K562 (cell line): ENCODE data around the gene MUSTN1. TPM values are rescaled to one million over a fixed set of nuclear protein-coding genes. Genes with fewer than 3 reads are reported as not detected.

Experiments used
- ATAC-seq: fragments of 200-7000 bp; cut with Tn5 transposase; 3 replicates; pipeline ENCODE4 v1.9.1; 2020; ENCODE audit warnings: moderate library complexity
- BruUV-seq: library from RNA; stranded (reverse); fragments of 400-500 nt; replicated peaks from 2 replicates; lab custom pipeline; 2021; lab: Mats Ljungman, UMichigan
- CTCF ChIA-PET: fragments of 300-600 bp; formaldehyde crosslinking; extraction: SDS; loops from one replicate; lab custom pipeline; 2021; ENCODE audit warnings: low intra/inter-chr PET ratio; lab: Yijun Ruan, JAX
- POLR2A ChIA-PET: fragments of 300-600, 350-650 bp; sonication (Branson Sonifier 250); formaldehyde crosslinking; extraction: SDS; loops from one replicate; lab custom pipeline; 2021; ENCODE audit warnings: antibody characterized with exemption, inconsistent platforms; lab: Yijun Ruan, JAX
- DNase-seq, 4 experiments: peaks; one replicate each; pipeline versions ENCODE4 v3.0.0 to v3.0.0-alpha.2; 2011 to 2018; ENCODE audit warnings: low spot score in 3 of 4, mixed read lengths in 3 of 4; ENCODE audit errors: extremely low read depth in 1 of 4
- FAIRE-seq: peaks from 2 replicates; lab custom pipeline; 2011; peaks lifted over from hg19 to GRCh38; lab: Jason Lieb, UNC
- H2AFZ ChIP-seq: 2 replicates; pipeline ENCODE4 v1.6.0; 2011; ENCODE audit warnings: low read depth, low read length, control low read depth, inconsistent platforms
- H3K27ac ChIP-seq: fragments of 200-600 bp; 3 replicates; pipeline ENCODE4 v1.8.0; 2011; ENCODE audit warnings: low read depth, mild to moderate bottlenecking, control low read depth, inconsistent platforms, low read length, moderate library complexity, mixed read lengths; ENCODE audit errors: extremely low read depth
- H3K27me3 ChIP-seq, 2 experiments: fragments of 300-600 bp in 1 of 2; 2 replicates in 1 of 2; 3 replicates in 1 of 2; pipeline versions ENCODE4 v1.6.0 to v1.8.0; 2011; ENCODE audit warnings: inconsistent platforms in 2 of 2, low read length in 2 of 2, mild to moderate bottlenecking in 1 of 2, mixed read lengths in 1 of 2, moderate library complexity in 1 of 2; ENCODE audit not compliant: control insufficient read depth in 2 of 2, insufficient read depth in 2 of 2
- H3K36me3 ChIP-seq: fragments of 300-600 bp; 3 replicates; pipeline ENCODE4 v1.8.0; 2011; ENCODE audit warnings: mild to moderate bottlenecking, low read length, inconsistent platforms; ENCODE audit not compliant: control insufficient read depth, insufficient read depth
- H3K4me1 ChIP-seq, 2 experiments: fragments of 200-600 bp in 1 of 2; replicated peaks in 1 of 2; 2 replicates in 1 of 2; 3 replicates in 1 of 2; pipeline versions ENCODE4 v1.5.1 to v1.8.0; 2011; ENCODE audit warnings: inconsistent platforms in 2 of 2, low read length in 2 of 2, mild to moderate bottlenecking in 1 of 2, mixed read lengths in 1 of 2, moderate library complexity in 1 of 2; ENCODE audit not compliant: control insufficient read depth in 2 of 2, insufficient read depth in 2 of 2
- H3K4me2 ChIP-seq: 2 replicates; pipeline ENCODE4 v1.6.1; 2011; ENCODE audit warnings: low read length, control low read depth, inconsistent platforms, mixed read lengths; ENCODE audit not compliant: insufficient read depth
- H3K4me3 ChIP-seq: fragments of 200-600 bp; sonication (generic), shearing (Covaris generic); 2 replicates; pipeline ENCODE4 v1.5.1; 2016; ENCODE audit warnings: control low read depth, inconsistent platforms
- H3K79me2 ChIP-seq: fragments of 200-600 bp; 3 replicates; pipeline ENCODE4 v1.8.0; 2011; ENCODE audit warnings: low read length, inconsistent platforms; ENCODE audit not compliant: control insufficient read depth, insufficient read depth
- H3K9ac ChIP-seq, 2 experiments: 2 replicates each; pipeline versions ENCODE4 v1.6.0 to v1.6.1; 2011; ENCODE audit warnings: low read depth in 2 of 2, low read length in 2 of 2, control low read depth in 1 of 2, inconsistent platforms in 1 of 2, mild to moderate bottlenecking in 1 of 2, mixed read lengths in 1 of 2; ENCODE audit not compliant: insufficient read depth in 1 of 2
- H3K9me1 ChIP-seq: one replicate; pipeline ENCODE4 v1.6.0; 2011; ENCODE audit warnings: inconsistent platforms, mild to moderate bottlenecking, low read length, moderate library complexity; ENCODE audit not compliant: control insufficient read depth, insufficient read depth
- H3K9me3 ChIP-seq: replicated peaks from 2 replicates; pipeline ENCODE4 v1.5.1; 2011; ENCODE audit warnings: low read depth, low read length, inconsistent platforms; ENCODE audit not compliant: control insufficient read depth, insufficient read depth
- H4K20me1 ChIP-seq: replicated peaks from 2 replicates; pipeline ENCODE4 v1.6.1; 2011; ENCODE audit warnings: low read length, inconsistent platforms, mixed read lengths; ENCODE audit not compliant: control insufficient read depth, insufficient read depth
- PURB ChIP-seq: sonication (generic); formaldehyde crosslinking; IDR thresholded peaks from 2 replicates; pipeline ENCODE4 v1.9.0; 2021; ENCODE audit warnings: low read depth, mild to moderate bottlenecking, missing genetic modification reagents
- ZNF253 ChIP-seq: fragments of 250-450 bp; sonication (Bioruptor Pico); conservative IDR thresholded peaks from 2 replicates; pipeline ENCODE4 v1.6.1; 2021; ENCODE audit warnings: mild to moderate bottlenecking
- ZNF311 ChIP-seq: fragments of 250-450 bp; sonication (Bioruptor Pico); IDR thresholded peaks from 2 replicates; pipeline ENCODE4 v1.4.0; 2020; ENCODE audit warnings: mild to moderate bottlenecking, moderate library complexity
- ZNF384 ChIP-seq: IDR thresholded peaks from 2 replicates; pipeline ENCODE4 v1.6.1; 2012; ENCODE audit warnings: low read depth, low read length, improper control_type of control experiment
- WGBS: fragments of 100-300 bp; shearing (Covaris generic); methylation state at CpG from one replicate; pipeline ENCODE4 v1.1.6; 2016; ENCODE audit warnings: low coverage, mixed read lengths; ENCODE audit not compliant: insufficient coverage; ENCODE audit errors: missing lambda C conversion rate; 5-methylcytosine and 5-hydroxymethylcytosine counted together
- in situ Hi-C: fragments of 300-500 bp; cut with MboI; formaldehyde crosslinking; loops from 4 replicates; pipeline ENCODE4 v1.15.0; 2018; ENCODE audit warnings: inconsistent platforms, mixed read lengths
- intact Hi-C: fragments of 100-400 bp; cut with micrococcal nuclease; formaldehyde crosslinking; loops from 2 replicates; pipeline ENCODE4 v1.14.2; 2022
- polyA plus RNA-seq, 8 experiments: library from polyadenylated mRNA; depleted of rRNA in 4 of 8; stranded (reverse) in 5 of 8; unstranded in 3 of 8; fragments of >200 nt; fragmentation: Nextera tagmentation in 2 of 8; fragmentation: Illumina TruSeq in 1 of 8; extraction: Ambion mirVana in 2 of 8; extraction: Trizol in 1 of 8; gene quantifications; 2 replicates each; pipeline versions ENCODE4 v1.2.1 to v1.2.3, GENCODE V29; 2011 to 2014; ENCODE audit warnings: inconsistent platforms in 1 of 8, missing spikeins in 1 of 8
- total RNA-seq, 7 experiments: library from RNA; depleted of rRNA in 6 of 7; stranded (reverse); fragments of >200 nt in 6 of 7; fragmentation: Illumina TruSeq in 2 of 7; extraction: Trizol in 2 of 7; gene quantifications; 2 replicates each; pipeline versions ENCODE4 v1.2.1 to v1.2.3, GENCODE V29; 2011 to 2021; ENCODE audit warnings: low replicate concordance in 1 of 7
- TF ChIP-seq, protein P1 (sequence below): sonication (generic); formaldehyde crosslinking; IDR thresholded peaks from 2 replicates; pipeline ENCODE4 v1.8.0; 2023; ENCODE audit warnings: mild to moderate bottlenecking, missing genetic modification reagents
- TF ChIP-seq, protein P2 (sequence below): fragments of 250-450 bp; sonication (Bioruptor Pico); IDR thresholded peaks from 2 replicates; pipeline ENCODE4 v1.5.0; 2020; ENCODE audit warnings: mild to moderate bottlenecking, borderline replicate concordance
- TF ChIP-seq, protein P3 (sequence below): sonication (generic); formaldehyde crosslinking; IDR thresholded peaks from 2 replicates; pipeline ENCODE4 v1.5.0; 2020; ENCODE audit warnings: missing genetic modification reagents

Gene MUSTN1
- total and polyA plus RNA-seq, 9 of the 15 experiments (the other 6 are each of a cell fraction or from before 2014, with no cell fraction given), result 0.15 to 0.78 (median 0.44) TPM; not detected in 4

DNA sequence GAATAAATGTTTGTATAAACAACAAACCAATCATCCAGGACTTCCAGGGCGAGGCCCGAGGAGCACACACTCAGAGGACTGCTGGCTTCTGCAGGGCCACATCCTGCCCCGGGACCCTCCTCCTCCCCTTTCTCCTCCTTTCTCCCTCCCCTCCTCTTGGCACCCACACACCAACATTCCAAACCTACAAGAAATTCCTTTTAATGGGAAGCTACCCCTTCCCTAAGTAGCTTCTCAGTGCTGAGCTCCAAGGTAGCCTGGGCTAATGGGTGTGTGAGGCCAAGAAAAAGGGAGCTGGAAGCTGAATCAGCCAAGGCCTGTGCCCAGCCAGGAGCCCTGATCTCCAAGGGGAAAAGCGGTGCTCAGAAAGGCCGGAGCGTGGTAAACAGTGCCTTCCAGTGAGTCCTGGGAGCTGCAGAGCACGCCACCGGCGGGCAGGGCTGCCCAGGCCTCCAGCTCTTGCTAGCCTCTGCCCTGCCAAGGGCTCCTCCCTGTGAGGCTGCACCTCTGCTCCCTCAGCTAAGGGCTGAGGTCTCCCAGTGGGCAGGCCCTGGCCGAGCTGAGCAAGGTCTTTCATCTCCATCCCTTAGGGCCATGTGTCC lies 36.3 kb downstream of the MUSTN1 start:
- BruUV-seq, result no TSS peak
- Histone ChIP-seq H3K9me3 (no peaks in the 10 kb centered on the region), H2AFZ (peak overlapping the region; percentile 45; the same call in 1 of the 2 replicates), H3K9ac (no peak overlapping the region; a peak in 1 of 4 replicates), H3K36me3 (no peaks in the 10 kb centered on the region), H3K27me3 (peaks cover 0 to 10% of the 10 kb centered on the region in 2 experiments; a peak in 2 of 5 replicates), H3K27ac (no peak overlapping the region), H4K20me1 (no peaks in the 10 kb centered on the region), H3K4me1 (peaks cover 0 to 14% of the 10 kb centered on the region in 2 experiments; a peak in 2 of 5 replicates), H3K4me3 (no peak overlapping the region), H3K79me2 (no peaks in the 10 kb centered on the region), H3K9me1 (no peaks in the 10 kb centered on the region), H3K4me2 (no peak overlapping the region)
- TF ChIP-seq, protein P1, sequence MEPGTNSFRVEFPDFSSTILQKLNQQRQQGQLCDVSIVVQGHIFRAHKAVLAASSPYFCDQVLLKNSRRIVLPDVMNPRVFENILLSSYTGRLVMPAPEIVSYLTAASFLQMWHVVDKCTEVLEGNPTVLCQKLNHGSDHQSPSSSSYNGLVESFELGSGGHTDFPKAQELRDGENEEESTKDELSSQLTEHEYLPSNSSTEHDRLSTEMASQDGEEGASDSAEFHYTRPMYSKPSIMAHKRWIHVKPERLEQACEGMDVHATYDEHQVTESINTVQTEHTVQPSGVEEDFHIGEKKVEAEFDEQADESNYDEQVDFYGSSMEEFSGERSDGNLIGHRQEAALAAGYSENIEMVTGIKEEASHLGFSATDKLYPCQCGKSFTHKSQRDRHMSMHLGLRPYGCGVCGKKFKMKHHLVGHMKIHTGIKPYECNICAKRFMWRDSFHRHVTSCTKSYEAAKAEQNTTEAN (CRISPR knock-in tag), result no peak
- TF ChIP-seq, protein P2, sequence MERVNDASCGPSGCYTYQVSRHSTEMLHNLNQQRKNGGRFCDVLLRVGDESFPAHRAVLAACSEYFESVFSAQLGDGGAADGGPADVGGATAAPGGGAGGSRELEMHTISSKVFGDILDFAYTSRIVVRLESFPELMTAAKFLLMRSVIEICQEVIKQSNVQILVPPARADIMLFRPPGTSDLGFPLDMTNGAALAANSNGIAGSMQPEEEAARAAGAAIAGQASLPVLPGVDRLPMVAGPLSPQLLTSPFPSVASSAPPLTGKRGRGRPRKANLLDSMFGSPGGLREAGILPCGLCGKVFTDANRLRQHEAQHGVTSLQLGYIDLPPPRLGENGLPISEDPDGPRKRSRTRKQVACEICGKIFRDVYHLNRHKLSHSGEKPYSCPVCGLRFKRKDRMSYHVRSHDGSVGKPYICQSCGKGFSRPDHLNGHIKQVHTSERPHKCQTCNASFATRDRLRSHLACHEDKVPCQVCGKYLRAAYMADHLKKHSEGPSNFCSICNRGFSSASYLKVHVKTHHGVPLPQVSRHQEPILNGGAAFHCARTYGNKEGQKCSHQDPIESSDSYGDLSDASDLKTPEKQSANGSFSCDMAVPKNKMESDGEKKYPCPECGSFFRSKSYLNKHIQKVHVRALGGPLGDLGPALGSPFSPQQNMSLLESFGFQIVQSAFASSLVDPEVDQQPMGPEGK, result no peak
- no peak for TF ChIP-seq ZNF384
- no peak for TF ChIP-seq PURB (CRISPR knock-in tag)
- TF ChIP-seq ZNF253, result no peak
- TF ChIP-seq, protein P3, sequence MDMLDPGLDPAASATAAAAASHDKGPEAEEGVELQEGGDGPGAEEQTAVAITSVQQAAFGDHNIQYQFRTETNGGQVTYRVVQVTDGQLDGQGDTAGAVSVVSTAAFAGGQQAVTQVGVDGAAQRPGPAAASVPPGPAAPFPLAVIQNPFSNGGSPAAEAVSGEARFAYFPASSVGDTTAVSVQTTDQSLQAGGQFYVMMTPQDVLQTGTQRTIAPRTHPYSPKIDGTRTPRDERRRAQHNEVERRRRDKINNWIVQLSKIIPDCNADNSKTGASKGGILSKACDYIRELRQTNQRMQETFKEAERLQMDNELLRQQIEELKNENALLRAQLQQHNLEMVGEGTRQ (CRISPR knock-in tag), result no peak
- TF ChIP-seq ZNF311 (CRISPR knock-in tag), result no peak
- no peak for DNase-seq
- WGBS, result 27% methylated on average over 9 of the region's 10 CpGs
- no peak for FAIRE-seq
- ChIA-PET CTCF (interaction anchor here (1.2 kb wide), 1 partner anchor 56 kb away, joined by 3 read pairs; no protein-coding TSS in a partner anchor), POLR2A (interaction anchor here (0.7 to 1.0 kb wide), 3 partner anchors 10 to 28 kb away, joined by 3 to 5 read pairs (median 5); partner anchors contain the start of gene NEK4)
- in situ Hi-C loops (no loop called here), intact Hi-C loops (no loop called here)
- no peak for ATAC-seq
